ENCODE measurements around the gene GRM7. TPM values are rescaled to one million over a fixed set of nuclear protein-coding genes. Genes with fewer than 3 reads are reported as not detected.

GRM7 gene
- polyA plus RNA-seq, 1 experiment = not detected

GRCh38 chr3:7536510-7536909 is 675.6 kb downstream of the GRM7 start:
- no peak for TF ChIP-seq CTCF (IDR thresholded peaks at IDR 0.05; ENCODE audit: low read depth, low read length)
- Histone ChIP-seq H3K4me3 (ENCODE audit: low read depth, low read length) (no peak overlapping the region), H3K27me3 (ENCODE audit: control insufficient read depth, insufficient read depth, low read length) (no peaks in the 10 kb centered on the region), H3K27ac (ENCODE audit: low read depth, low read length) (no peak overlapping the region), H3K9me3 (ENCODE audit: control insufficient read depth, insufficient read depth, low read length) (peaks cover 14% of the 10 kb centered on the region)
- ChIA-PET POLR2A (no interaction called here), CTCF (no interaction called here)
- DNase-seq (ENCODE audit: low read depth, low spot score) = no peak

- Histone ChIP-seq H3K27ac (ENCODE audit: low read depth, low read length) (no peak overlapping the region), H3K9me3 (ENCODE audit: control insufficient read depth, insufficient read depth, low read length) (peaks cover 14% of the 10 kb centered on the region), H3K4me3 (ENCODE audit: low read depth, low read length) (no peak overlapping the region), H3K27me3 (ENCODE audit: control insufficient read depth, insufficient read depth, low read length) (no peaks in the 10 kb centered on the region)
- ChIA-PET CTCF (no interaction called here), POLR2A (no interaction called here)
- DNase-seq (ENCODE audit: low read depth, low spot score) = no peak
- TF ChIP-seq CTCF (IDR thresholded peaks at IDR 0.05; ENCODE audit: low read depth, low read length) = no peak
Observed at GRCh38 chr3:7536921-7537320, 676.0 kb downstream of the GRM7 start.

- Histone ChIP-seq H3K27ac (ENCODE audit: low read depth, low read length) (no peak overlapping the region), H3K27me3 (ENCODE audit: control insufficient read depth, insufficient read depth, low read length) (no peaks in the 10 kb centered on the region), H3K4me3 (ENCODE audit: low read depth, low read length) (no peak overlapping the region), H3K9me3 (ENCODE audit: control insufficient read depth, insufficient read depth, low read length) (peaks cover 18% of the 10 kb centered on the region)
- TF ChIP-seq CTCF (IDR thresholded peaks at IDR 0.05; ENCODE audit: low read depth, low read length) = no peak
- DNase-seq (ENCODE audit: low read depth, low spot score) = no peak
- POLR2A ChIA-PET = no interaction called here
- CTCF ChIA-PET = no interaction called here
Observed at GRCh38 chr3:7543294-7543880, 682.5 kb downstream of the GRM7 start.

- H3K27me3 ChIP-seq (ENCODE audit: control insufficient read depth, insufficient read depth, low read length) = no peaks in the 10 kb centered on the region
- peaks cover 18% of the 10 kb centered on the region for H3K9me3 ChIP-seq (ENCODE audit: control insufficient read depth, insufficient read depth, low read length)
- ChIA-PET POLR2A (no interaction called here), CTCF (no interaction called here)
- no peak overlapping the region for H3K4me3 ChIP-seq (ENCODE audit: low read depth, low read length)
- no peak for TF ChIP-seq CTCF (IDR thresholded peaks at IDR 0.05; ENCODE audit: low read depth, low read length)
- DNase-seq (ENCODE audit: low read depth, low spot score) = no peak
- no peak overlapping the region for H3K27ac ChIP-seq (ENCODE audit: low read depth, low read length)
Observed at GRCh38 chr3:7545334-7545733, 684.4 kb downstream of the GRM7 start.

GRCh38 chr3:7546253-7546652 is 685.3 kb downstream of the GRM7 start:
- TF ChIP-seq CTCF (IDR thresholded peaks at IDR 0.05; ENCODE audit: low read depth, low read length) = no peak
- ChIA-PET POLR2A (no interaction called here), CTCF (no interaction called here)
- H3K9me3 ChIP-seq (ENCODE audit: control insufficient read depth, insufficient read depth, low read length) = peaks cover 20% of the 10 kb centered on the region
- no peak overlapping the region for H3K4me3 ChIP-seq (ENCODE audit: low read depth, low read length)
- DNase-seq (ENCODE audit: low read depth, low spot score) = no peak
- H3K27me3 ChIP-seq (ENCODE audit: control insufficient read depth, insufficient read depth, low read length) = no peaks in the 10 kb centered on the region
- no peak overlapping the region for H3K27ac ChIP-seq (ENCODE audit: low read depth, low read length)

All from AG04450 (cell line).